A673 (cell line): ENCODE results near the gene CEP164. TPM values are rescaled to one million over a fixed set of nuclear protein-coding genes. Genes with fewer than 3 reads are reported as not detected.

Experiments used
- BruUV-seq: library from RNA; stranded (reverse); fragments of 400-500 nt; replicated peaks from 2 replicates; lab custom pipeline; 2021; lab: Mats Ljungman, UMichigan
- CTCF ChIA-PET: fragments of 300-600 bp; sonication (Branson Sonifier 250); formaldehyde crosslinking; loops from one replicate; lab custom pipeline; 2022; ENCODE audit warnings: antibody characterized with exemption; lab: Charles Lee
- POLR2A ChIA-PET: fragments of 300-600 bp; sonication (Branson Sonifier 250); formaldehyde crosslinking; loops from one replicate; lab custom pipeline; 2022; ENCODE audit warnings: antibody characterized with exemption; ENCODE audit not compliant: low non-redundant PET; lab: Charles Lee
- DNase-seq: peaks from one replicate; pipeline ENCODE4 v3.0.0-alpha.2; 2015; ENCODE audit warnings: low spot score
- H3K27ac ChIP-seq: fragments of 200-600 bp; sonication (generic); 2 replicates; pipeline ENCODE4 v1.5.1; 2016; ENCODE audit warnings: mixed run types, low read depth, mild to moderate bottlenecking, mixed read lengths, antibody characterized with exemption, low read length; ENCODE audit not compliant: poor library complexity, severe bottlenecking
- H3K27me3 ChIP-seq: fragments of 200-600 bp; sonication (generic); replicated peaks from 2 replicates; pipeline ENCODE4 v1.6.1; 2017; ENCODE audit warnings: mixed run types, low read depth, mild to moderate bottlenecking, mixed read lengths, antibody characterized with exemption, low read length; ENCODE audit not compliant: insufficient read depth, poor library complexity
- H3K36me3 ChIP-seq: fragments of 200-600 bp; sonication (generic); 2 replicates; pipeline ENCODE4 v1.6.1; 2016; ENCODE audit warnings: mixed run types, mild to moderate bottlenecking, mixed read lengths, antibody characterized with exemption, low read length; ENCODE audit not compliant: insufficient read depth, poor library complexity, severe bottlenecking
- H3K4me1 ChIP-seq: fragments of 200-600 bp; sonication (generic); 2 replicates; pipeline ENCODE4 v1.6.1; 2017; ENCODE audit warnings: mixed run types, mild to moderate bottlenecking, mixed read lengths, antibody characterized with exemption, low read length; ENCODE audit not compliant: insufficient read depth, poor library complexity, severe bottlenecking
- H3K4me3 ChIP-seq: fragments of 200-600 bp; sonication (generic); 2 replicates; pipeline ENCODE4 v1.5.1; 2016; ENCODE audit warnings: low read depth, mixed run types, mild to moderate bottlenecking, mixed read lengths, low read length; ENCODE audit not compliant: poor library complexity, severe bottlenecking
- H3K9me3 ChIP-seq: fragments of 200-600 bp; sonication (generic); 2 replicates; pipeline ENCODE4 v1.6.1; 2016; ENCODE audit warnings: mixed run types, low read depth, mild to moderate bottlenecking, mixed read lengths, antibody characterized with exemption, low read length; ENCODE audit not compliant: poor library complexity, severe bottlenecking
- CTCF ChIP-seq: fragments of 300-800, 200-600 bp; sonication (generic); conservative IDR thresholded peaks from 2 replicates; pipeline ENCODE4 v1.5.1; 2017; ENCODE audit warnings: low read depth, mild to moderate bottlenecking, antibody characterized with exemption, low read length, moderate library complexity, mixed read lengths
- EZH2 ChIP-seq: fragments of 200-600 bp; sonication (generic); IDR thresholded peaks from 2 replicates; pipeline ENCODE4 v1.6.1; 2017; ENCODE audit warnings: borderline replicate concordance, low read depth, mild to moderate bottlenecking, mixed read lengths, antibody characterized with exemption, low read length; ENCODE audit not compliant: poor library complexity, severe bottlenecking
- intact Hi-C: fragments of 100-400 bp; cut with micrococcal nuclease; formaldehyde crosslinking; loops from one replicate; pipeline ENCODE4 v1.10.0; 2022; ENCODE audit not compliant: unreplicated experiment
- total RNA-seq: library from RNA; stranded (reverse); gene quantifications from 2 replicates; pipeline ENCODE4 v1.2.3, GENCODE V29; 2021

The CEP164 gene
- total RNA-seq, 1 experiment from 2014 or later: 39.4 TPM

GRCh38 chr11:117302228-117302627, 25.4 kb upstream of the CEP164 start:
- H3K9me3 ChIP-seq: no peaks in the 10 kb centered on the region
- no TSS peak for BruUV-seq
- ChIA-PET CTCF (no interaction called here), POLR2A (no interaction called here)
- no peaks in the 10 kb centered on the region for H3K27me3 ChIP-seq
- H3K27ac ChIP-seq: no peak overlapping the region
- H3K4me3 ChIP-seq: no peak overlapping the region
- no peak for TF ChIP-seq CTCF
- no peak for TF ChIP-seq EZH2
- no peak for DNase-seq
- intact Hi-C loops: no loop called here
- H3K36me3 ChIP-seq: no peaks in the 10 kb centered on the region
- peaks cover 8% of the 10 kb centered on the region for H3K4me1 ChIP-seq

- ChIA-PET CTCF (no interaction called here), POLR2A (no interaction called here)
- no peak for TF ChIP-seq EZH2
- TF ChIP-seq CTCF: no peak
- no peak for DNase-seq
- no peaks in the 10 kb centered on the region for H3K9me3 ChIP-seq
- no peaks in the 10 kb centered on the region for H3K36me3 ChIP-seq
- no peak overlapping the region for H3K27ac ChIP-seq
- H3K27me3 ChIP-seq: no peaks in the 10 kb centered on the region
- intact Hi-C loops: no loop called here
- BruUV-seq: no TSS peak
- H3K4me1 ChIP-seq: peaks cover 8% of the 10 kb centered on the region
- H3K4me3 ChIP-seq: no peak overlapping the region
Measured at GRCh38 chr11:117303101-117303500, 24.6 kb upstream of the CEP164 start.

GRCh38 chr11:117303646-117304315, 23.9 kb upstream of the CEP164 start:
- peaks cover 8% of the 10 kb centered on the region for H3K4me1 ChIP-seq

More at GRCh38 chr11:117303646-117304315, 23.9 kb upstream of the CEP164 start:
- BruUV-seq: no TSS peak
- H3K27me3 ChIP-seq: no peaks in the 10 kb centered on the region
- H3K4me3 ChIP-seq: no peak overlapping the region
- intact Hi-C loops: no loop called here
- DNase-seq: no peak
- TF ChIP-seq EZH2: no peak
- no peak for TF ChIP-seq CTCF
- no peaks in the 10 kb centered on the region for H3K36me3 ChIP-seq
- ChIA-PET POLR2A (no interaction called here), CTCF (no interaction called here)
- no peak overlapping the region for H3K27ac ChIP-seq
- no peaks in the 10 kb centered on the region for H3K9me3 ChIP-seq
